HCT116 (cell line): Measurements from ENCODE around the gene CALM1.

Experiments used
- CEBPB ChIP-seq: IDR thresholded peaks from 2 replicates; pipeline ENCODE4 v1.6.1; 2012; ENCODE audit warnings: low read depth
- CTCF ChIP-seq, 3 experiments: fragments of 200-600 bp in 1 of 3; sonication (generic) in 1 of 3; IDR thresholded peaks in 2 of 3; conservative IDR thresholded peaks in 1 of 3; 2 replicates each; pipeline ENCODE4 v1.5.1; 2012 to 2017; ENCODE audit warnings: low read depth in 2 of 3, low read length in 2 of 3, antibody characterized with exemption in 1 of 3, borderline replicate concordance in 1 of 3, control low read depth in 1 of 3, mild to moderate bottlenecking in 1 of 3, mixed read lengths in 1 of 3, mixed run types in 1 of 3, moderate library complexity in 1 of 3; ENCODE audit not compliant: insufficient read depth in 1 of 3
- EZH2phosphoT487 ChIP-seq: fragments of 200-600 bp; IDR thresholded peaks from 2 replicates; pipeline ENCODE4 v1.6.1; 2018; ENCODE audit warnings: antibody characterized with exemption, borderline replicate concordance

DNA sequence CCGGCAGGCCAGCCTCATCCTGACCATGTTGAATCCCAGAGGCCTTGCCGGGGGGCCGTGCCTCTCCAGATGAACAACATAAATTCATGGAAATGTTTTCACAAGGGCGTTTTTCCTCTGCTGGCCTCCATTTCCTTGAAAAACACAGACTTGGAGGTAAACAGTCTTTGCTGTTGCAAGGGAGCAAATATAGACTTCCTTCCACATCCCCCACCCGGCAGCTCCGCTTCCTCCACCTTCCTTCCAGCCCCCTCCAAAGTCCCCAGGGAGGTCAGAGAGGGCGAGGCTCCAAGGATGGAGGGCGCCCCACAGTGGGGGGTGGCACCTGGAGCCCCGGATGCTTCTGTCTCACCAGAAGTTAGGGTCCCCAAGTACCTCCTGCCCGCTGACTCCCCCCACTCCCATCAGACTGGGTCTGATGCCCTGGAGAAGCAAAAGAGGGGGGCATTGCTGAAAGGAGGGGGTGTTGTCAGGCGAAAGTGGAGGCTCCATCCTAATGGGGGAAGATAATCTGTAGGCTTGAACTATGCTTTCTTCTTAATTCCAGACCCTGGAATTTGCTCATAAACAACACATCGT is 31.1 kb downstream of the CALM1 start:
- TF ChIP-seq EZH2phosphoT487 (no peak), CEBPB (no peak), CTCF (IDR thresholded peaks at IDR 0.05 in 2 of 3, conservative IDR thresholded peaks at IDR 0.05 in 1 of 3; ENCODE audit: borderline replicate concordance in 1 of 3, insufficient read depth in 1 of 3, low read depth in 2 of 3, low read length in 2 of 3) (no peak)
